Measurements from ENCODE around the gene SRSF10. TPM values are rescaled to one million over a fixed set of nuclear protein-coding genes. Genes with fewer than 3 reads are reported as not detected.

Gene SRSF10
- total and polyA plus RNA-seq, 2 experiments from 2014 or later = 196 to 275 TPM

DNA sequence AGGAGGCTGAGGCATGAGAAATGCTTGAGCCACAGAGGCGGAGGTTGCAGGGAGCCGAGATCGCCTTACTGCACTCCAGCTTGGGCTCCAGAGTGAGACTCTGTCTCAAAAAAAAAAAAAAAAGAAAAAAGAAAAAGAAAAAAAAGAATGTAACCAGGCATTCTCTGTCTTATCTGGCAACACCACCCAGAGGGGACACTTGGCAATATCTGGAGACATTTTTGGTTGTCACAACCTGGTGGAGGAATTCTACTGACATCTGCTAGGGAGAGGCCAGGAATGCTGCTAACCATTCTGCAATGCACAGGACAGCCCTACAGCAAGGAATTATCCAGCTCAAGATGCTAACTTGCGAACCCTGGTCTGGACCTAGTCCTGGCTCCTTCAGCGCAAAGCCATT lies 64.7 kb downstream of the SRSF10 start (continued):
- TF ChIP-seq, protein P1, sequence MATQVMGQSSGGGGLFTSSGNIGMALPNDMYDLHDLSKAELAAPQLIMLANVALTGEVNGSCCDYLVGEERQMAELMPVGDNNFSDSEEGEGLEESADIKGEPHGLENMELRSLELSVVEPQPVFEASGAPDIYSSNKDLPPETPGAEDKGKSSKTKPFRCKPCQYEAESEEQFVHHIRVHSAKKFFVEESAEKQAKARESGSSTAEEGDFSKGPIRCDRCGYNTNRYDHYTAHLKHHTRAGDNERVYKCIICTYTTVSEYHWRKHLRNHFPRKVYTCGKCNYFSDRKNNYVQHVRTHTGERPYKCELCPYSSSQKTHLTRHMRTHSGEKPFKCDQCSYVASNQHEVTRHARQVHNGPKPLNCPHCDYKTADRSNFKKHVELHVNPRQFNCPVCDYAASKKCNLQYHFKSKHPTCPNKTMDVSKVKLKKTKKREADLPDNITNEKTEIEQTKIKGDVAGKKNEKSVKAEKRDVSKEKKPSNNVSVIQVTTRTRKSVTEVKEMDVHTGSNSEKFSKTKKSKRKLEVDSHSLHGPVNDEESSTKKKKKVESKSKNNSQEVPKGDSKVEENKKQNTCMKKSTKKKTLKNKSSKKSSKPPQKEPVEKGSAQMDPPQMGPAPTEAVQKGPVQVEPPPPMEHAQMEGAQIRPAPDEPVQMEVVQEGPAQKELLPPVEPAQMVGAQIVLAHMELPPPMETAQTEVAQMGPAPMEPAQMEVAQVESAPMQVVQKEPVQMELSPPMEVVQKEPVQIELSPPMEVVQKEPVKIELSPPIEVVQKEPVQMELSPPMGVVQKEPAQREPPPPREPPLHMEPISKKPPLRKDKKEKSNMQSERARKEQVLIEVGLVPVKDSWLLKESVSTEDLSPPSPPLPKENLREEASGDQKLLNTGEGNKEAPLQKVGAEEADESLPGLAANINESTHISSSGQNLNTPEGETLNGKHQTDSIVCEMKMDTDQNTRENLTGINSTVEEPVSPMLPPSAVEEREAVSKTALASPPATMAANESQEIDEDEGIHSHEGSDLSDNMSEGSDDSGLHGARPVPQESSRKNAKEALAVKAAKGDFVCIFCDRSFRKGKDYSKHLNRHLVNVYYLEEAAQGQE (IDR thresholded peaks at IDR 0.05; ENCODE audit: unreplicated experiment) = no peak
- TF ChIP-seq CREB1 (CRISPR knock-in tag; IDR thresholded peaks at IDR 0.05; ENCODE audit: low read depth) (no peak), NANOG (IDR thresholded peaks at IDR 0.05; ENCODE audit: borderline replicate concordance) (no peak), ZNF114 (CRISPR knock-in tag; IDR thresholded peaks at IDR 0.05) (no peak)

DNA sequence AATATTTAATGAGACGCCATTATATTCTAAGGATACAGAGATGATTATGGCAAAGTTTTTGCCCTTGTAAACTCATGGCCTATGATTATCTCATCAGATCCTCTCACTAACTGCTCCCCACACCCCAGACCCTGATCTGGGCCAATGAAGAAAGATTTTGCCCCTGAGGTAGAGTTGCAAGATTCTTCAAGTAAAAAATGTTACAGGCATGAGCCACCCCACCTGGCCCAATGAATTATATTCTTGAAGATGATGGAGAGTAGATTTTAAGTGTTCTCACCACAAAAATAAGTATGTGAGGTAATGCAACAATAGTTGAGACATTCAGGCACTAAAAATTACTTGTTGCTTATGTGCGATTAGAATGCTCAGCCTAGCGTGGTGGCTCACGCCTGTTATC lies 65.2 kb downstream of the SRSF10 start:
- Histone ChIP-seq H3K4me2 (no peak overlapping the region), H2AFZ (no peak overlapping the region), H3K9me2 (ENCODE audit: insufficient read depth) (no peaks in the 10 kb centered on the region), H3K79me2 (replicated peaks; ENCODE audit: insufficient read depth) (no peaks in the 10 kb centered on the region), H3F3A (replicated peaks; ENCODE audit: low read depth) (no peaks in the 10 kb centered on the region), H3K4me1 (ENCODE audit: insufficient read depth) (peaks cover 6% of the 10 kb centered on the region), H4K20me1 (replicated peaks; ENCODE audit: insufficient read depth) (no peaks in the 10 kb centered on the region), H3K36me3 (ENCODE audit: insufficient read depth) (no peaks in the 10 kb centered on the region), H3K27me3 (ENCODE audit: insufficient read depth) (no peaks in the 10 kb centered on the region), H3K27ac (ENCODE audit: low read depth) (no peak overlapping the region), H3K4me3 (no peak overlapping the region)
- H3K27me3 Mint-ChIP-seq (ENCODE audit: insufficient read depth, low read depth, poor library complexity) = peaks cover 2% of the 10 kb centered on the region
- H3K4me1 Mint-ChIP-seq = peaks cover 4% of the 10 kb centered on the region; the same call in 2 of the 3 replicates
- no peak for ATAC-seq
- H3K9me3 Mint-ChIP-seq = no peaks in the 10 kb centered on the region
- no peak overlapping the region for H3K4me3 Mint-ChIP-seq
- no peak for DNase-seq (ENCODE audit: low spot score)
- no peak overlapping the region for H3K27ac Mint-ChIP-seq
- no peaks in the 10 kb centered on the region for H3K36me3 Mint-ChIP-seq (ENCODE audit: low read depth)
- TF ChIP-seq, protein P2, sequence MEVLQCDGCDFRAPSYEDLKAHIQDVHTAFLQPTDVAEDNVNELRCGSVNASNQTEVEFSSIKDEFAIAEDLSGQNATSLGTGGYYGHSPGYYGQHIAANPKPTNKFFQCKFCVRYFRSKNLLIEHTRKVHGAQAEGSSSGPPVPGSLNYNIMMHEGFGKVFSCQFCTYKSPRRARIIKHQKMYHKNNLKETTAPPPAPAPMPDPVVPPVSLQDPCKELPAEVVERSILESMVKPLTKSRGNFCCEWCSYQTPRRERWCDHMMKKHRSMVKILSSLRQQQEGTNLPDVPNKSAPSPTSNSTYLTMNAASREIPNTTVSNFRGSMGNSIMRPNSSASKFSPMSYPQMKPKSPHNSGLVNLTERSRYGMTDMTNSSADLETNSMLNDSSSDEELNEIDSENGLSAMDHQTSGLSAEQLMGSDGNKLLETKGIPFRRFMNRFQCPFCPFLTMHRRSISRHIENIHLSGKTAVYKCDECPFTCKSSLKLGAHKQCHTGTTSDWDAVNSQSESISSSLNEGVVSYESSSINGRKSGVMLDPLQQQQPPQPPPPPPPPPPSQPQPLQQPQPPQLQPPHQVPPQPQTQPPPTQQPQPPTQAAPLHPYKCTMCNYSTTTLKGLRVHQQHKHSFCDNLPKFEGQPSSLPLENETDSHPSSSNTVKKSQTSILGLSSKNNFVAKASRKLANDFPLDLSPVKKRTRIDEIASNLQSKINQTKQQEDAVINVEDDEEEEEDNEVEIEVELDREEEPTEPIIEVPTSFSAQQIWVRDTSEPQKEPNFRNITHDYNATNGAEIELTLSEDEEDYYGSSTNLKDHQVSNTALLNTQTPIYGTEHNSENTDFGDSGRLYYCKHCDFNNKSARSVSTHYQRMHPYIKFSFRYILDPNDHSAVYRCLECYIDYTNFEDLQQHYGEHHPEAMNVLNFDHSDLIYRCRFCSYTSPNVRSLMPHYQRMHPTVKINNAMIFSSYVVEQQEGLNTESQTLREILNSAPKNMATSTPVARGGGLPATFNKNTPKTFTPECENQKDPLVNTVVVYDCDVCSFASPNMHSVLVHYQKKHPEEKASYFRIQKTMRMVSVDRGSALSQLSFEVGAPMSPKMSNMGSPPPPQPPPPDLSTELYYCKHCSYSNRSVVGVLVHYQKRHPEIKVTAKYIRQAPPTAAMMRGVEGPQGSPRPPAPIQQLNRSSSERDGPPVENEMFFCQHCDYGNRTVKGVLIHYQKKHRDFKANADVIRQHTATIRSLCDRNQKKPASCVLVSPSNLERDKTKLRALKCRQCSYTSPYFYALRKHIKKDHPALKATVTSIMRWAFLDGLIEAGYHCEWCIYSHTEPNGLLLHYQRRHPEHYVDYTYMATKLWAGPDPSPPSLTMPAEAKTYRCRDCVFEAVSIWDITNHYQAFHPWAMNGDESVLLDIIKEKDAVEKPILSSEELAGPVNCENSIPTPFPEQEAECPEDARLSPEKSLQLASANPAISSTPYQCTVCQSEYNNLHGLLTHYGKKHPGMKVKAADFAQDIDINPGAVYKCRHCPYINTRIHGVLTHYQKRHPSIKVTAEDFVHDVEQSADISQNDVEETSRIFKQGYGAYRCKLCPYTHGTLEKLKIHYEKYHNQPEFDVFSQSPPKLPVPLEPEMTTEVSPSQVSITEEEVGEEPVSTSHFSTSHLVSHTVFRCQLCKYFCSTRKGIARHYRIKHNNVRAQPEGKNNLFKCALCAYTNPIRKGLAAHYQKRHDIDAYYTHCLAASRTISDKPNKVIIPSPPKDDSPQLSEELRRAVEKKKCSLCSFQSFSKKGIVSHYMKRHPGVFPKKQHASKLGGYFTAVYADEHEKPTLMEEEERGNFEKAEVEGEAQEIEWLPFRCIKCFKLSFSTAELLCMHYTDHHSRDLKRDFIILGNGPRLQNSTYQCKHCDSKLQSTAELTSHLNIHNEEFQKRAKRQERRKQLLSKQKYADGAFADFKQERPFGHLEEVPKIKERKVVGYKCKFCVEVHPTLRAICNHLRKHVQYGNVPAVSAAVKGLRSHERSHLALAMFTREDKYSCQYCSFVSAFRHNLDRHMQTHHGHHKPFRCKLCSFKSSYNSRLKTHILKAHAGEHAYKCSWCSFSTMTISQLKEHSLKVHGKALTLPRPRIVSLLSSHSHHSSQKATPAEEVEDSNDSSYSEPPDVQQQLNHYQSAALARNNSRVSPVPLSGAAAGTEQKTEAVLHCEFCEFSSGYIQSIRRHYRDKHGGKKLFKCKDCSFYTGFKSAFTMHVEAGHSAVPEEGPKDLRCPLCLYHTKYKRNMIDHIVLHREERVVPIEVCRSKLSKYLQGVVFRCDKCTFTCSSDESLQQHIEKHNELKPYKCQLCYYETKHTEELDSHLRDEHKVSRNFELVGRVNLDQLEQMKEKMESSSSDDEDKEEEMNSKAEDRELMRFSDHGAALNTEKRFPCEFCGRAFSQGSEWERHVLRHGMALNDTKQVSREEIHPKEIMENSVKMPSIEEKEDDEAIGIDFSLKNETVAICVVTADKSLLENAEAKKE (CRISPR knock-in tag; IDR thresholded peaks at IDR 0.05) = no peak
- TF ChIP-seq, protein P3, sequence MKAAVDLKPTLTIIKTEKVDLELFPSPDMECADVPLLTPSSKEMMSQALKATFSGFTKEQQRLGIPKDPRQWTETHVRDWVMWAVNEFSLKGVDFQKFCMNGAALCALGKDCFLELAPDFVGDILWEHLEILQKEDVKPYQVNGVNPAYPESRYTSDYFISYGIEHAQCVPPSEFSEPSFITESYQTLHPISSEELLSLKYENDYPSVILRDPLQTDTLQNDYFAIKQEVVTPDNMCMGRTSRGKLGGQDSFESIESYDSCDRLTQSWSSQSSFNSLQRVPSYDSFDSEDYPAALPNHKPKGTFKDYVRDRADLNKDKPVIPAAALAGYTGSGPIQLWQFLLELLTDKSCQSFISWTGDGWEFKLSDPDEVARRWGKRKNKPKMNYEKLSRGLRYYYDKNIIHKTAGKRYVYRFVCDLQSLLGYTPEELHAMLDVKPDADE (IDR thresholded peaks at IDR 0.05) = no peak
- TF ChIP-seq STAT1 (IDR thresholded peaks at IDR 0.05; ENCODE audit: unreplicated experiment) (no peak), POLR2AphosphoS5 (IDR thresholded peaks at IDR 0.05; ENCODE audit: low read depth) (no peak), JUNB (IDR thresholded peaks at IDR 0.05; ENCODE audit: unreplicated experiment) (no peak), EZH2 (IDR thresholded peaks at IDR 0.05; ENCODE audit: low read depth, unreplicated experiment) (no peak), CREB1 (CRISPR knock-in tag; IDR thresholded peaks at IDR 0.05; ENCODE audit: low read depth) (no peak), EZH2phosphoT487 (IDR thresholded peaks at IDR 0.05; ENCODE audit: unreplicated experiment) (no peak)
- TF ChIP-seq, protein P1 (IDR thresholded peaks at IDR 0.05; ENCODE audit: unreplicated experiment) = no peak

Measured in GM23338 (cell line).